ENCODE data around the gene CENPP. TPM values are rescaled to one million over a fixed set of nuclear protein-coding genes. Genes with fewer than 3 reads are reported as not detected.

The CENPP gene
- total and polyA plus RNA-seq, 8 donors: 0.46 to 2.7 (median 1.9) TPM

DNA sequence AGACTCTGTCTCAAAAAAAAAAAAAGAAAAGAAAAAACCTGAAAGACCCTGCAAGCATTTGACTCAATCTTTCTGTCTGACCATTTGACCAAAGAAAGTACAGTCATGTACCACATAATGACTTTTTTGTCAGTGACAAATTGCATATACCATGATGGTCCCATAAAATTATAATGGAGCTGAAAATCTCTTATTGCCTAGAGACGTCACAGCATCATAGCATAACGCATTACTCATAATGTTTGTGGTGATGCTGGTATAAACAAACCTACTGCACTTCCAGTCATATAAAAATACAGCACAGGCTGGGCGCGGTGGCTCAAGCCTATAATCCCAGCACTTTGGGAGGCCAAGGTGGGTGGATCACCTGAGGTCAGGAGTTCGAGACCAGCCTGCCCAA, 199.6 kb downstream of the CENPP start:
- Histone ChIP-seq H3K36me3 (no peaks in the 10 kb centered on the region), H3K27me3 (no peaks in the 10 kb centered on the region), H3K4me3 (no peak overlapping the region), H3K27ac (no peak overlapping the region), H3K4me1 (no peaks in the 10 kb centered on the region), H3K9me3 (no peaks in the 10 kb centered on the region)
- FAIRE-seq (no peak), DNase-seq (no peak), ATAC-seq (no peak)
- intact Hi-C loops (cut with DNase I): no loop called here
- TF ChIP-seq, protein P1, sequence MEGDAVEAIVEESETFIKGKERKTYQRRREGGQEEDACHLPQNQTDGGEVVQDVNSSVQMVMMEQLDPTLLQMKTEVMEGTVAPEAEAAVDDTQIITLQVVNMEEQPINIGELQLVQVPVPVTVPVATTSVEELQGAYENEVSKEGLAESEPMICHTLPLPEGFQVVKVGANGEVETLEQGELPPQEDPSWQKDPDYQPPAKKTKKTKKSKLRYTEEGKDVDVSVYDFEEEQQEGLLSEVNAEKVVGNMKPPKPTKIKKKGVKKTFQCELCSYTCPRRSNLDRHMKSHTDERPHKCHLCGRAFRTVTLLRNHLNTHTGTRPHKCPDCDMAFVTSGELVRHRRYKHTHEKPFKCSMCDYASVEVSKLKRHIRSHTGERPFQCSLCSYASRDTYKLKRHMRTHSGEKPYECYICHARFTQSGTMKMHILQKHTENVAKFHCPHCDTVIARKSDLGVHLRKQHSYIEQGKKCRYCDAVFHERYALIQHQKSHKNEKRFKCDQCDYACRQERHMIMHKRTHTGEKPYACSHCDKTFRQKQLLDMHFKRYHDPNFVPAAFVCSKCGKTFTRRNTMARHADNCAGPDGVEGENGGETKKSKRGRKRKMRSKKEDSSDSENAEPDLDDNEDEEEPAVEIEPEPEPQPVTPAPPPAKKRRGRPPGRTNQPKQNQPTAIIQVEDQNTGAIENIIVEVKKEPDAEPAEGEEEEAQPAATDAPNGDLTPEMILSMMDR (IDR thresholded peaks at IDR 0.05): no peak
- 94 to 99% methylated on average over 5 of the region's 5 CpGs for WGBS, 2 donors

DNA sequence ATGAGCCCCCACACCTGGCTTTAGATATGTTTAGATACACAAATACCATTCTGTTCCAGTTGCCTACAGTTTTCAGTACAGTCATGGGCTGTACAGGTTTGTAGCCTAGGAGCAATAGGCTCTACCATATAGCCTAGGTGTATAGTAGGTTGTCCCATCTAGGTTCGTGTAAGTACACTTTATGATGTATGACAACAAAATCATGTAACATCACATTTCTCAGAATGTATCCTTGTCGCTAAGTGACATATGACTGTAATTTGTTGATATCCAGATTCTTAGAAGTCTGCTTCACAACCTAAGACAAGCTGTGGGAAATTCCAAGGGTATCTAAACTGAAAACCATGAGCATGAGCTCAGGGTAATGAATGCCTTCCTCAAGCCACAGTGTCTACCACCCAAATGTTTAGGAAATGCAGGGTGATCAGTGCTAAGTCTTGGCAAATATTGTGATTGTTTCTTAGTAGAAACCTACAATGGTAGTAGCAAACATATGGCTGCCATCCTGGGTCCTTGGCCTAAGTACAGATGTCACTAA, 201.6 kb downstream of the CENPP start:
- Histone ChIP-seq H3K4me1 (no peaks in the 10 kb centered on the region), H3K27ac (no peak overlapping the region), H3K9me3 (no peaks in the 10 kb centered on the region), H3K36me3 (no peaks in the 10 kb centered on the region), H3K27me3 (no peaks in the 10 kb centered on the region), H3K4me3 (no peak overlapping the region)
- TF ChIP-seq, protein P1 (IDR thresholded peaks at IDR 0.05): no peak
- intact Hi-C loops (cut with DNase I): no loop called here
- FAIRE-seq (no peak), DNase-seq (no peak), ATAC-seq (no peak)
- WGBS, 2 donors: 92 to 98% methylated on average over 2 of the region's 2 CpGs

DNA sequence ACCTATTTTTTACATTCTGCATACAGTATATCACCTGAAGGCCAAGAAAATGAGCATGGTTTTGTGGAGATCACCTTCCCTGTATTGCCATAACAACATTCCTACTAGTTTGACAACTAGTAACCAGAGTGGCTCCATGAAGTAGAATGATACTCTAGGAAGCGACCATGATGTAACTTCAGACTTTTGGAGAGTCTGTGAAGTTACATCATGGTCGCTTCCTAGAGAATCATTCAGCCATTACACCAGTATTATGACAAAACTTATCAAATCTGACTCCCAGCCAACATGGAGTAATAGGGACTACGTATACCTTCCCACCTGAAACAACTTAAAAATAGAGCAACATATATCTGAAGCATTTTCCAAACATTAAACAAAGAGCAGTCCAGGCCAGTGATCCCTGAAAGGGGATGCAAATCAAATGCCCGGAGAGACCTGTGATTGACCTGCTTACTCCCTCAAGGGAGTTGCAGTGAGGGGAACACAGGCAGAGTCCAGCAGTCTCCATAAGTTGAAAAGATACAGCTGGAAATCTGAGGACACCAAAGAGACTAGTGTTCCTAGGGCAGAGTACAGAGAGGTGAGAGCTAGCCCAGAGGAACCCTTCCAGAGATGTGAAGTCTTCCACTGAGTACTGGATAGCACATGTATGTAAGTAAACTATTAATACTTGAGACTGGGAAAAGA, 202.2 kb downstream of the CENPP start:
- Histone ChIP-seq H3K4me3 (no peak overlapping the region), H3K4me1 (no peaks in the 10 kb centered on the region), H3K9me3 (no peaks in the 10 kb centered on the region), H3K27me3 (no peaks in the 10 kb centered on the region), H3K36me3 (no peaks in the 10 kb centered on the region), H3K27ac (no peak overlapping the region)
- no peak for FAIRE-seq
- 92 to 94% methylated on average over 4 of the region's 4 CpGs for WGBS, 2 donors
- TF ChIP-seq, protein P1 (IDR thresholded peaks at IDR 0.05): no peak
- DNase-seq: no peak
- intact Hi-C loops (cut with DNase I): no loop called here
- ATAC-seq: no peak

DNA sequence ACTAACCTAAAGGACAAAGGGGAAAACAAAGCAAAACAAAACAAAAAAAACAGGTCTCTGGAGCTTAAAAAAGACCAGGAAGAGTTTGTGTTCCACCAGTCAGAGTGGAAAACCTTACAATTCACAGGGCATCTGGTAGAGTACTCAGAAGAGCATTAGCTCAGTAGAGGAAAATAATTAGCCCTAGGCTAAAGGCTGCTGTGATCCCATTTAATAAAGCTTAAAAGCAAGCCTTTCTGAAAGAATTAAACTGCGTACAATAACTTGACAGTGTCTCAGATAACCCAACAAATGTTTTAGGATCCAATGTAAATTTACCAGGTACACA, 202.7 kb downstream of the CENPP start:
- Histone ChIP-seq H3K4me1 (no peaks in the 10 kb centered on the region), H3K36me3 (no peaks in the 10 kb centered on the region), H3K27me3 (no peaks in the 10 kb centered on the region), H3K4me3 (no peak overlapping the region), H3K9me3 (no peaks in the 10 kb centered on the region), H3K27ac (no peak overlapping the region)
- no peak for FAIRE-seq
- intact Hi-C loops (cut with DNase I): no loop called here
- TF ChIP-seq, protein P1 (IDR thresholded peaks at IDR 0.05): no peak
- DNase-seq: no peak
- no peak for ATAC-seq
- WGBS, 2 donors: 83 to 94% methylated on average over 1 of the region's 1 CpG

DNA sequence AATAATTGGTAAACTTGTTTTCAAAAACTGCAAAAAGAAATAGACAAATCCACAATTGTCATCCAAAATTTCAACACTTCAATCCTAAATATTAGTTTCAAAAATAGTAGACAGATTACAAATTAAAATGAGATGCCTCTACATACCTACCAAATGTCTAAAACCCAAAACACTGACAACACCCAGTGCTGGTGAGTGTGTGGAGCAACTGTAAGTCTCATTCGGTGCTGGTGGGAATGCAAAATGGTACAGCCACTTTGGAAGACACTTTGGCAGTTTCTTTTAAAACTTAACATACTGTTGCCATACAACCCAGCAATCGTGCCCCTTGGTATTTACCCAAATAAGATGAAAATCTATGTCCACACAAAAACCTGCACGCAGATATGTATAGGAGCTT, 203.4 kb downstream of the CENPP start:
- no peak for FAIRE-seq
- TF ChIP-seq, protein P1 (IDR thresholded peaks at IDR 0.05): no peak
- H3K4me1 ChIP-seq: no peaks in the 10 kb centered on the region
- 86 to 91% methylated on average over 3 of the region's 3 CpGs for WGBS, 2 donors
- no peak for DNase-seq
- H3K4me3 ChIP-seq: no peak overlapping the region
- no peaks in the 10 kb centered on the region for H3K9me3 ChIP-seq
- H3K27ac ChIP-seq: no peak overlapping the region
- H3K36me3 ChIP-seq: no peaks in the 10 kb centered on the region
- ATAC-seq: no peak
- no peaks in the 10 kb centered on the region for H3K27me3 ChIP-seq
- intact Hi-C loops (cut with DNase I): no loop called here
